ENCODE measurements around the gene UNC5C. TPM values are rescaled to one million over a fixed set of nuclear protein-coding genes. Genes with fewer than 3 reads are reported as not detected.
A peak's percentile ranks its signal among the peaks of the same experiment; 100 is the strongest.
"Not testable (repeated sequence)": the region's sequence is repeated elsewhere in the genome, so short reads cannot be mapped to it uniquely, and the experiment has no call there.

The UNC5C gene
- polyA plus RNA-seq, 1 donor from 2014 or later = not detected

- Mint-ChIP-seq H3K36me3 (no peaks in the 10 kb centered on the region), H3K4me1 (no peaks in the 10 kb centered on the region), H3K4me3 (no peak overlapping the region), H3K27ac (peak overlapping the region in 1 of 3 donors; percentile 59), H3K27me3 (peaks cover 7% of the 10 kb centered on the region), H3K9me3 (peaks cover 0 to 2% (median 0%) of the 10 kb centered on the region in 3 donors)
Observed at GRCh38 chr4:95161781-95162469, 386.8 kb downstream of the UNC5C start.

DNA sequence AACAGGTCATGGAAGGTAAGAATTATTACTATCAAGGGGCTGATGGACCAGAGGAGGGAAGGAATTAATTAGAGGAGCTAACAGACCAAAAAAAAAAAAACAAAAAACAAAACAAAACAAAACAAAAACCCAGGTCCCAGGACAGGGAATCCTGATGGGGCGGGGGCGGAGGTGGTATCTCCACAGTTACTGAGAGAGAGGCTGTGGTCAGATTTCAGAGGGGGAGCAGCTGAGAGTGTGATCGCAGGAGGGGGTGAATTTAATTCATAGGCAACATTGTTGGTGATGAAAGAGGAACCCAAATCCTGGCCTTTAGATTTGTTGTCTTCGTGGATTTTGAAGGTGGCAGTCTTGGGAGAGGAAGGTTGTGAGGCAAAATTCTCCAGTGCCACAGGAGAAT, 389.4 kb downstream of the UNC5C start:
- Mint-ChIP-seq H3K4me3 (no peak overlapping the region), H3K36me3 (no peaks in the 10 kb centered on the region), H3K9me3 (peaks cover 0 to 2% (median 0%) of the 10 kb centered on the region in 3 donors), H3K27me3 (peaks cover 7% of the 10 kb centered on the region), H3K4me1 (peaks cover 0 to 5% (median 0%) of the 10 kb centered on the region in 3 donors), H3K27ac (no peak overlapping the region)

DNA sequence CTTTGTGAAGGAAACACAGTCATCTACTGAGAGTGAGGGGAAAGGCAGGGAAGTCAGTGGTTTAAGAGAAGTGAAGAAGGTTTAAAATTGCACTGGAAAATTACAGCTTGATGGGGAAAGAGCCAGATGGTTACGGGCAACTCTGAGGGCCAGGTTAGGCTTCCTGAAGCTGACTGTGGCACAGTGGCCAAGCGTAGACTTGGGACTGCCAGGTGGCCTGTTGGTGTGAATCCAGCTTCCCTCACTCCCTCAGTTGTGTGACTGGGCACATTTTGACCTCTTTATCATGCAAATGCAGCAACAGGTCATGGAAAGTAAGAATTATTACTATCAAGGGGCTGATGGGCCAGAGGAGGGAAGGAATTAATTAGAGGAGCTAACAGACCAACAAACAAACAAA, 390.1 kb downstream of the UNC5C start:
- no peak overlapping the region for H3K27ac Mint-ChIP-seq
- H3K27me3 Mint-ChIP-seq = peaks cover 9% of the 10 kb centered on the region
- H3K4me3 Mint-ChIP-seq = no peak overlapping the region
- peaks cover 0 to 5% (median 0%) of the 10 kb centered on the region in 3 donors for H3K4me1 Mint-ChIP-seq
- no peaks in the 10 kb centered on the region for H3K36me3 Mint-ChIP-seq
- H3K9me3 Mint-ChIP-seq = peaks cover 0 to 2% (median 0%) of the 10 kb centered on the region in 3 donors

- Mint-ChIP-seq H3K36me3 (no peaks in the 10 kb centered on the region), H3K4me3 (no peak overlapping the region), H3K9me3 (peaks cover 0 to 2% (median 0%) of the 10 kb centered on the region in 3 donors), H3K27me3 (peaks cover 9% of the 10 kb centered on the region), H3K27ac (no peak overlapping the region), H3K4me1 (peaks cover 0 to 5% (median 0%) of the 10 kb centered on the region in 3 donors)
Observed at GRCh38 chr4:95158045-95158444, 390.7 kb downstream of the UNC5C start.

DNA sequence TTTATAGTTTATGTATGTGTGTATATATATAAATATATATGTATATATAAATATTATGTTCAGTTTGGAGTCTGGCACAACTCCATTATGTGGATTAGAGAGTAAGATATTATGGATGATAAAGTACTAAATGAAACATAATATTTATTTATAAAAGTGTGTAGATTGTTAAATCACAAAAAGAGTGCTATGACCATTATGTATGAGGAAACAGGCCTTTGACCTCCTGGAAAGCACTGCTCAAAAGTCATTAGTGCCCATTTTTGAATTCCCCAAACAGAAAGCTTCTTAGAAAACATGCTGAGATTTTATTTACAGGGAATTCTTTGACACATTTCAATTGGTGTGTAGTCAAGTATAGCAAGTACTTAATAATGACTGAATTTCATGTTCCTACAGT, 391.2 kb downstream of the UNC5C start:
- no peak overlapping the region for H3K4me3 Mint-ChIP-seq
- peaks cover 9% of the 10 kb centered on the region for H3K27me3 Mint-ChIP-seq
- H3K27ac Mint-ChIP-seq = no peak overlapping the region
- no peaks in the 10 kb centered on the region for H3K36me3 Mint-ChIP-seq
- H3K4me1 Mint-ChIP-seq = peaks cover 0 to 5% (median 0%) of the 10 kb centered on the region in 3 donors
- H3K9me3 Mint-ChIP-seq = peaks cover 0 to 2% (median 0%) of the 10 kb centered on the region in 3 donors

GRCh38 chr4:95156452-95156765, 392.4 kb downstream of the UNC5C start:
- Mint-ChIP-seq H3K27me3 (peaks cover 9% of the 10 kb centered on the region), H3K27ac (no peak overlapping the region), H3K4me1 (peaks cover 0 to 5% (median 0%) of the 10 kb centered on the region in 3 donors), H3K36me3 (no peaks in the 10 kb centered on the region), H3K9me3 (peaks cover 0 to 2% (median 0%) of the 10 kb centered on the region in 3 donors), H3K4me3 (no peak overlapping the region)

DNA sequence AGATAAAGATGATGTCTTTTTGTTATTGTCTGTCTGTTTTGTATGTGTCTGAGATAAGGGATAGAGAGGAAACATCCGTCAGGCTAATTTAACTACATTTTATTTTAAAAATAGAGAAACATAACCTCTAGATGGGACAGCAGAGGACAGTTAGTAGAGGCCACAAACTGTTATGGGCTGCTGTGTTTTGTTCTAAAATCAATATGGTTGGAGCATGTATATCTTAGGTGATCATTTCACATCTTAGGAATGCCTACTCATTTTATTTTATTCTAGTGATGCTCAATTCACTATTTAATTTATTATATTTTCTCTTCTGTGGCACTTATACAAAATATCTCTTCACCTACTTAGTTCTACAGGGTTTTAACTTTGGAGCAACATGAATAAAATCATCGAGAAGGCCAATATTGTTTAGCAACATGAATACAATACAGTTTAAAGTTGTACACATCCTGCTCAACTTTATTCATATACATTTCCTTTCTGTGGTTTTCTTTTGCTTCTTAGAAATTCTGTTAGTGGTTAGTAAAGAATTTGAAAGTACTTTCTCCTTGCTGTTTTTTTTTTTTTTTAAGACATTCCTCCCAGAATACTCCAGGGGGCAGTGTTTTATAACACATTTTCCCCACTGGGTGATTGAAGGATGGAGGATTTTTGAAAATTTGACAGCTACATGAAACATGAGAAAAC, 392.9 kb downstream of the UNC5C start:
- no peaks in the 10 kb centered on the region for H3K36me3 Mint-ChIP-seq
- H3K27me3 Mint-ChIP-seq = peaks cover 9% of the 10 kb centered on the region
- no peak overlapping the region for H3K27ac Mint-ChIP-seq

DNA sequence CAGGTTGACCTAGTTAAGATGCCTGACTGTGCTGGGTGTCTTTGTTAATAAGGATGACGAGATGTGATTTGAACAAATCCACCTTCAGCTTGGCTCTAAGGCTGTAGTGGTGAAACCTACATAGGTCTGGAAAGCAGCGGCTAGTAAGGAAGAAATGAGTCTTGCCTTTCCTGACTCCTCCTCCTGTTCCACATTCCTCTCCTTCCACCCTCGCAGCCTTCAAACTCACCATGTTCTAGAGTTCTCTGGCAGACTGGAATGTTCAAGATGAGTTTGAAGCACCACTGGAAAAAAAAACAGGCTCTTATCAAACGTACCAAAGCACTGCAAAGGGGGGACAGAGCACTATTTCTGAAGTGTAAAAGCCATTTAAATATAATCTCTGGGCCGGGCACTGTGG, 395.6 kb downstream of the UNC5C start:
- H3K27me3 Mint-ChIP-seq = peaks cover 1% of the 10 kb centered on the region
- no peaks in the 10 kb centered on the region for H3K36me3 Mint-ChIP-seq
- H3K4me1 Mint-ChIP-seq = peaks cover 0 to 5% (median 0%) of the 10 kb centered on the region in 3 donors
- H3K27ac Mint-ChIP-seq = no peak overlapping the region
- no peaks in the 10 kb centered on the region for H3K9me3 Mint-ChIP-seq
- H3K4me3 Mint-ChIP-seq = no peak overlapping the region

More for the DNA sequence above, 392.9 kb downstream of the UNC5C start:
- Mint-ChIP-seq H3K4me3 (no peak overlapping the region), H3K4me1 (peaks cover 0 to 5% (median 0%) of the 10 kb centered on the region in 3 donors), H3K9me3 (peaks cover 0 to 2% (median 0%) of the 10 kb centered on the region in 3 donors)

DNA sequence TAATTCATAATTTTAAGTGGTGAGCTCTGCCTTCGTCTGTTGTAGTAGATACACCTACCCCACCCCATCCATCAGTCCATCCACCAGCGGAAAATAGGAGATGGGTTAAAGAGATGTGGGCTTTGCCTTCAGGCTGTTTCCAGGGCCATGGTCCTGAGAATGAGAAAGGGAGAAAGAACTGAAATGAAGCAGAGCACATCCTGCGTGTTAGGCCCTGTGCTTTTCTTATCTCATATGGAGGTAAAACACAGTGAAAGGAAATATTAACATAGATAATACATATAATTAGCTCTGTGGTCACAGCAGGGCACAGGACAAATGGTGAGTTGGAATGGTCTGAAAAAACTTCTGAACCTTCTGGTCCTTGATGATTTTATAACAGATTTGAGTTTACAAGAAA, 397.5 kb downstream of the UNC5C start:
- no peaks in the 10 kb centered on the region for H3K9me3 Mint-ChIP-seq
- peaks cover 1% of the 10 kb centered on the region for H3K27me3 Mint-ChIP-seq
- H3K4me1 Mint-ChIP-seq = peaks cover 0 to 4% (median 0%) of the 10 kb centered on the region in 3 donors
- no peak overlapping the region for H3K4me3 Mint-ChIP-seq
- H3K36me3 Mint-ChIP-seq = no peaks in the 10 kb centered on the region
- no peak overlapping the region for H3K27ac Mint-ChIP-seq

GRCh38 chr4:95142932-95143331, 405.8 kb downstream of the UNC5C start:
- Mint-ChIP-seq H3K27ac (no peak overlapping the region), H3K4me1 (no peaks in the 10 kb centered on the region), H3K27me3 (no peaks in the 10 kb centered on the region), H3K4me3 (no peak overlapping the region), H3K36me3 (no peaks in the 10 kb centered on the region), H3K9me3 (peaks cover 0 to 2% (median 2%) of the 10 kb centered on the region in 3 donors)

GRCh38 chr4:95141361-95141760, 407.4 kb downstream of the UNC5C start:
- H3K4me3 Mint-ChIP-seq = no peak overlapping the region
- peaks cover 0 to 7% (median 2%) of the 10 kb centered on the region in 3 donors for H3K9me3 Mint-ChIP-seq
- peaks cover 0 to 2% (median 0%) of the 10 kb centered on the region in 3 donors for H3K4me1 Mint-ChIP-seq
- H3K36me3 Mint-ChIP-seq = no peaks in the 10 kb centered on the region
- no peaks in the 10 kb centered on the region for H3K27me3 Mint-ChIP-seq
- no peak overlapping the region for H3K27ac Mint-ChIP-seq

GRCh38 chr4:95139424-95139823, 409.3 kb downstream of the UNC5C start:
- H3K27ac Mint-ChIP-seq, H3K36me3 Mint-ChIP-seq, H3K4me1 Mint-ChIP-seq, H3K4me3 Mint-ChIP-seq, H3K27me3 Mint-ChIP-seq: not testable (repeated sequence)
- H3K9me3 Mint-ChIP-seq = peaks cover 0 to 12% (median 2%) of the 10 kb centered on the region in 3 donors

GRCh38 chr4:95134016-95134415, 414.8 kb downstream of the UNC5C start:
- H3K9me3 Mint-ChIP-seq = peaks cover 0 to 10% (median 2%) of the 10 kb centered on the region in 3 donors
- not testable (repeated sequence) for H3K4me1 Mint-ChIP-seq, H3K36me3 Mint-ChIP-seq, H3K4me3 Mint-ChIP-seq, H3K27ac Mint-ChIP-seq, H3K27me3 Mint-ChIP-seq

DNA sequence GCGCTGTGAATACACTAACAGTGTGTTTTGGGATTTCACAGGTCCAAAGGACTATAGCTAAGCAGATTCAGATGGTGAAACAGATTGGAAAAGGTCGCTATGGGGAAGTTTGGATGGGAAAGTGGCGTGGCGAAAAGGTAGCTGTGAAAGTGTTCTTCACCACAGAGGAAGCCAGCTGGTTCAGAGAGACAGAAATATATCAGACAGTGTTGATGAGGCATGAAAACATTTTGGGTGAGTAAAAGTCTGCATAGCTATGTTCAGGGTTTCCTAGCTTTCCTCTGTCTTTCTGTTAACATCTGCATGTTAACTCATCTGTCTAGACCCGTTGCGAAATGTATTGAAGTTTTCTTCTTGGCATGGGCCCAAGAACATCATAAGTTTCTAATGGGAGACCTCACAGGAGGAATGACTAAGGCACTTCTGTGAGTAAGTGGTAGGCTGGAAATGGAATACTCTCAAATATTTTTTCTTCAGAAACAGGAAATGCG, 418.9 kb downstream of the UNC5C start:
- H3K36me3 Mint-ChIP-seq = no peaks in the 10 kb centered on the region
- H3K27me3 Mint-ChIP-seq = no peaks in the 10 kb centered on the region
- H3K9me3 Mint-ChIP-seq = peaks cover 0 to 4% (median 2%) of the 10 kb centered on the region in 3 donors
- no peak overlapping the region for H3K4me3 Mint-ChIP-seq
- no peaks in the 10 kb centered on the region for H3K4me1 Mint-ChIP-seq
- H3K27ac Mint-ChIP-seq = no peak overlapping the region

GRCh38 chr4:95129031-95129430, 419.7 kb downstream of the UNC5C start:
- Mint-ChIP-seq H3K27ac (no peak overlapping the region), H3K36me3 (no peaks in the 10 kb centered on the region), H3K4me1 (no peaks in the 10 kb centered on the region), H3K4me3 (no peak overlapping the region), H3K9me3 (peaks cover 0 to under 1% (median 0%) of the 10 kb centered on the region in 3 donors), H3K27me3 (no peaks in the 10 kb centered on the region)
